Liver (tissue), 9 donors: ENCODE results near the gene SATB1. TPM values are rescaled to one million over a fixed set of nuclear protein-coding genes. Genes with fewer than 3 reads are reported as not detected.

ENCODE experiments used
- DNase-seq: peaks from one replicate; pipeline ENCODE4 v3.0.0-alpha.2; 2017; ENCODE audit warnings: low spot score
- H3K27ac ChIP-seq, 2 donors: one replicate each; pipeline ENCODE4 v1.7.0; 2013; ENCODE audit warnings: inconsistent platforms in 2 of 2, low read length in 2 of 2, control low read depth in 1 of 2, low read depth in 1 of 2, mild to moderate bottlenecking in 1 of 2
- H3K27me3 ChIP-seq, 4 donors: one replicate each; pipeline versions ENCODE4 v1.6.1 to v1.7.0; 2013; ENCODE audit warnings: low read length in 3 of 4, inconsistent platforms in 1 of 4, mild to moderate bottlenecking in 1 of 4, moderate library complexity in 1 of 4; ENCODE audit not compliant: control insufficient read depth in 4 of 4, insufficient read depth in 4 of 4
- H3K36me3 ChIP-seq, 4 donors: one replicate each; pipeline versions ENCODE4 v1.6.1 to v1.7.0; 2013; ENCODE audit warnings: low read length in 3 of 4, mild to moderate bottlenecking in 3 of 4, low read depth in 1 of 4, moderate library complexity in 1 of 4; ENCODE audit not compliant: control insufficient read depth in 4 of 4, insufficient read depth in 3 of 4
- H3K4me1 ChIP-seq, 4 donors: one replicate each; pipeline versions ENCODE4 v1.6.1 to v1.7.0; 2013; ENCODE audit warnings: low read length in 3 of 4, mild to moderate bottlenecking in 3 of 4, moderate library complexity in 1 of 4; ENCODE audit not compliant: control insufficient read depth in 4 of 4, insufficient read depth in 4 of 4
- H3K4me3 ChIP-seq, 3 donors: one replicate each; pipeline versions ENCODE4 v1.6.1 to v1.7.0; 2013; ENCODE audit warnings: low read length in 3 of 3, control low read depth in 1 of 3, low read depth in 1 of 3, mild to moderate bottlenecking in 1 of 3
- H3K9ac ChIP-seq, 2 donors: one replicate each; pipeline ENCODE4 v1.7.0; 2013; ENCODE audit warnings: low read length in 2 of 2, mild to moderate bottlenecking in 2 of 2, moderate library complexity in 2 of 2, control low read depth in 1 of 2, low read depth in 1 of 2
- H3K9me3 ChIP-seq, 4 donors: one replicate each; pipeline versions ENCODE4 v1.6.1 to v1.7.0; 2013; ENCODE audit warnings: low read length in 3 of 4; ENCODE audit not compliant: control insufficient read depth in 4 of 4
- ATF3 ChIP-seq: IDR thresholded peaks from 2 replicates; pipeline ENCODE4 v1.6.1; 2016; ENCODE audit warnings: antibody characterized with exemption
- EGR1 ChIP-seq, 2 donors: IDR thresholded peaks; 2 replicates each; pipeline ENCODE4 v1.6.1; 2016 to 2018; ENCODE audit warnings: antibody characterized with exemption in 2 of 2, low read depth in 2 of 2
- FOXA1 ChIP-seq: IDR thresholded peaks from 2 replicates; pipeline ENCODE4 v1.6.1; 2016; ENCODE audit warnings: antibody characterized with exemption
- FOXA2 ChIP-seq: IDR thresholded peaks from 2 replicates; pipeline ENCODE4 v1.6.1; 2016; ENCODE audit warnings: antibody characterized with exemption
- GABPA ChIP-seq, 2 donors: IDR thresholded peaks in 1 of 2; conservative IDR thresholded peaks in 1 of 2; 2 replicates each; pipeline ENCODE4 v1.6.1; 2016; ENCODE audit warnings: antibody characterized with exemption in 2 of 2, mild to moderate bottlenecking in 1 of 2, moderate library complexity in 1 of 2
- HNF4A ChIP-seq, 2 donors: conservative IDR thresholded peaks; 2 replicates each; pipeline ENCODE4 v1.6.1; 2016; ENCODE audit warnings: antibody characterized with exemption in 2 of 2, mild to moderate bottlenecking in 2 of 2
- HNF4G ChIP-seq: IDR thresholded peaks from 2 replicates; pipeline ENCODE4 v1.6.1; 2016; ENCODE audit warnings: antibody characterized with exemption
- JUND ChIP-seq, 2 donors: IDR thresholded peaks; 2 replicates each; pipeline ENCODE4 v1.6.1; 2016; ENCODE audit warnings: antibody characterized with exemption in 2 of 2
- NR2F2 ChIP-seq: IDR thresholded peaks from 2 replicates; pipeline ENCODE4 v1.6.1; 2016; ENCODE audit warnings: antibody characterized with exemption
- RAD21 ChIP-seq, 2 donors: IDR thresholded peaks; 2 replicates each; pipeline ENCODE4 v1.6.1; 2016; ENCODE audit warnings: antibody characterized with exemption in 2 of 2, mild to moderate bottlenecking in 2 of 2
- RXRA ChIP-seq, 2 donors: IDR thresholded peaks; 2 replicates each; pipeline ENCODE4 v1.6.1; 2017 to 2018; ENCODE audit warnings: antibody characterized with exemption in 2 of 2, mild to moderate bottlenecking in 1 of 2
- TAF1 ChIP-seq: conservative IDR thresholded peaks from 2 replicates; pipeline ENCODE4 v1.6.1; 2016; ENCODE audit warnings: antibody characterized with exemption, mild to moderate bottlenecking
- YY1 ChIP-seq: IDR thresholded peaks from 2 replicates; pipeline ENCODE4 v1.6.1; 2016; ENCODE audit warnings: antibody characterized with exemption, mild to moderate bottlenecking
- ZBTB33 ChIP-seq: IDR thresholded peaks from 2 replicates; pipeline ENCODE4 v1.6.1; 2016; ENCODE audit warnings: antibody characterized with exemption
- WGBS: extraction: QIAGEN DNeasy Blood & Tissue Kit; methylation state at CpG from one replicate; pipeline ENCODE4 v1.1.7; 2013; 5-methylcytosine and 5-hydroxymethylcytosine counted together
- polyA plus RNA-seq, 2 donors: library from polyadenylated mRNA; stranded (reverse) in 1 of 2; unstranded in 1 of 2; fragments of 200-250 nt in 1 of 2; fragments of >200 nt in 1 of 2; fragmentation: Nextera tagmentation in 1 of 2; extraction: Ambion mirVana in 1 of 2; gene quantifications; one replicate each; pipeline versions ENCODE4 v1.2.1 to v1.2.3, GENCODE V29; 2013 to 2015
- total RNA-seq, 2 donors: library from RNA; depleted of rRNA; stranded (reverse); fragments of >200 nt; gene quantifications; one replicate each; pipeline ENCODE4 v1.2.3, GENCODE V29; 2014
- TF ChIP-seq, protein P1 (sequence below): fragments of 150-350 bp; IDR thresholded peaks from 2 replicates; pipeline ENCODE4 v1.5.1; 2017; ENCODE audit warnings: improper control_type of control experiment, low read depth, low read length; ENCODE audit not compliant: missing input control
- TF ChIP-seq, protein P2 (sequence below): IDR thresholded peaks from 2 replicates; pipeline ENCODE4 v1.6.1; 2016; ENCODE audit warnings: antibody characterized with exemption, mild to moderate bottlenecking
- TF ChIP-seq, protein P3 (sequence below): IDR thresholded peaks from 2 replicates; pipeline ENCODE4 v1.6.1; 2016; ENCODE audit warnings: antibody characterized with exemption
- donor health status: healthy.
- donor health status: healthy.
- donor health status: healthy.
- donor health status: healthy.
- donor health status: healthy.

Gene SATB1
- total and polyA plus RNA-seq, 4 donors: 4.3 to 23.7 (median 10.5) TPM

GRCh38 chr3:18436213-18436612, 11.1 kb upstream of the SATB1 start:
- Histone ChIP-seq H3K27ac (no peak overlapping the region), H3K4me3 (no peak overlapping the region), H3K9ac (no peak overlapping the region), H3K4me1 (no peaks in the 10 kb centered on the region), H3K27me3 (no peaks in the 10 kb centered on the region), H3K9me3 (no peaks in the 10 kb centered on the region), H3K36me3 (no peaks in the 10 kb centered on the region)
- TF ChIP-seq, protein P1, sequence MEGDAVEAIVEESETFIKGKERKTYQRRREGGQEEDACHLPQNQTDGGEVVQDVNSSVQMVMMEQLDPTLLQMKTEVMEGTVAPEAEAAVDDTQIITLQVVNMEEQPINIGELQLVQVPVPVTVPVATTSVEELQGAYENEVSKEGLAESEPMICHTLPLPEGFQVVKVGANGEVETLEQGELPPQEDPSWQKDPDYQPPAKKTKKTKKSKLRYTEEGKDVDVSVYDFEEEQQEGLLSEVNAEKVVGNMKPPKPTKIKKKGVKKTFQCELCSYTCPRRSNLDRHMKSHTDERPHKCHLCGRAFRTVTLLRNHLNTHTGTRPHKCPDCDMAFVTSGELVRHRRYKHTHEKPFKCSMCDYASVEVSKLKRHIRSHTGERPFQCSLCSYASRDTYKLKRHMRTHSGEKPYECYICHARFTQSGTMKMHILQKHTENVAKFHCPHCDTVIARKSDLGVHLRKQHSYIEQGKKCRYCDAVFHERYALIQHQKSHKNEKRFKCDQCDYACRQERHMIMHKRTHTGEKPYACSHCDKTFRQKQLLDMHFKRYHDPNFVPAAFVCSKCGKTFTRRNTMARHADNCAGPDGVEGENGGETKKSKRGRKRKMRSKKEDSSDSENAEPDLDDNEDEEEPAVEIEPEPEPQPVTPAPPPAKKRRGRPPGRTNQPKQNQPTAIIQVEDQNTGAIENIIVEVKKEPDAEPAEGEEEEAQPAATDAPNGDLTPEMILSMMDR: no peak
- no peak for TF ChIP-seq JUND (IDR thresholded peaks at IDR 0.05)
- TF ChIP-seq RXRA (IDR thresholded peaks at IDR 0.05): no peak
- TF ChIP-seq RAD21 (IDR thresholded peaks at IDR 0.05): no peak
- no peak for TF ChIP-seq TAF1
- TF ChIP-seq, protein P2, sequence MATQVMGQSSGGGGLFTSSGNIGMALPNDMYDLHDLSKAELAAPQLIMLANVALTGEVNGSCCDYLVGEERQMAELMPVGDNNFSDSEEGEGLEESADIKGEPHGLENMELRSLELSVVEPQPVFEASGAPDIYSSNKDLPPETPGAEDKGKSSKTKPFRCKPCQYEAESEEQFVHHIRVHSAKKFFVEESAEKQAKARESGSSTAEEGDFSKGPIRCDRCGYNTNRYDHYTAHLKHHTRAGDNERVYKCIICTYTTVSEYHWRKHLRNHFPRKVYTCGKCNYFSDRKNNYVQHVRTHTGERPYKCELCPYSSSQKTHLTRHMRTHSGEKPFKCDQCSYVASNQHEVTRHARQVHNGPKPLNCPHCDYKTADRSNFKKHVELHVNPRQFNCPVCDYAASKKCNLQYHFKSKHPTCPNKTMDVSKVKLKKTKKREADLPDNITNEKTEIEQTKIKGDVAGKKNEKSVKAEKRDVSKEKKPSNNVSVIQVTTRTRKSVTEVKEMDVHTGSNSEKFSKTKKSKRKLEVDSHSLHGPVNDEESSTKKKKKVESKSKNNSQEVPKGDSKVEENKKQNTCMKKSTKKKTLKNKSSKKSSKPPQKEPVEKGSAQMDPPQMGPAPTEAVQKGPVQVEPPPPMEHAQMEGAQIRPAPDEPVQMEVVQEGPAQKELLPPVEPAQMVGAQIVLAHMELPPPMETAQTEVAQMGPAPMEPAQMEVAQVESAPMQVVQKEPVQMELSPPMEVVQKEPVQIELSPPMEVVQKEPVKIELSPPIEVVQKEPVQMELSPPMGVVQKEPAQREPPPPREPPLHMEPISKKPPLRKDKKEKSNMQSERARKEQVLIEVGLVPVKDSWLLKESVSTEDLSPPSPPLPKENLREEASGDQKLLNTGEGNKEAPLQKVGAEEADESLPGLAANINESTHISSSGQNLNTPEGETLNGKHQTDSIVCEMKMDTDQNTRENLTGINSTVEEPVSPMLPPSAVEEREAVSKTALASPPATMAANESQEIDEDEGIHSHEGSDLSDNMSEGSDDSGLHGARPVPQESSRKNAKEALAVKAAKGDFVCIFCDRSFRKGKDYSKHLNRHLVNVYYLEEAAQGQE: no peak
- TF ChIP-seq NR2F2: no peak
- TF ChIP-seq HNF4A (conservative IDR thresholded peaks at IDR 0.05): no peak
- no peak for TF ChIP-seq GABPA (IDR thresholded peaks at IDR 0.05 in 1 of 2, conservative IDR thresholded peaks at IDR 0.05 in 1 of 2)
- no peak for TF ChIP-seq FOXA2
- no peak for TF ChIP-seq FOXA1
- no peak for TF ChIP-seq ATF3
- 94% methylated on average over 2 of the region's 2 CpGs for WGBS
- no peak for DNase-seq

GRCh38 chr3:18434711-18435110, 9.6 kb upstream of the SATB1 start:
- H3K36me3 ChIP-seq: no peaks in the 10 kb centered on the region
- no peak overlapping the region for H3K4me3 ChIP-seq
- H3K27me3 ChIP-seq: no peaks in the 10 kb centered on the region
- WGBS: 87% methylated on average over 6 of the region's 6 CpGs
- no peaks in the 10 kb centered on the region for H3K4me1 ChIP-seq
- no peak for DNase-seq
- H3K27ac ChIP-seq: no peak overlapping the region
- H3K9me3 ChIP-seq: no peaks in the 10 kb centered on the region
- H3K9ac ChIP-seq: no peak overlapping the region
- TF ChIP-seq, protein P3, sequence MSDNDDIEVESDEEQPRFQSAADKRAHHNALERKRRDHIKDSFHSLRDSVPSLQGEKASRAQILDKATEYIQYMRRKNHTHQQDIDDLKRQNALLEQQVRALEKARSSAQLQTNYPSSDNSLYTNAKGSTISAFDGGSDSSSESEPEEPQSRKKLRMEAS: no peak
- TF ChIP-seq RXRA (IDR thresholded peaks at IDR 0.05) (no peak), GABPA (IDR thresholded peaks at IDR 0.05 in 1 of 2, conservative IDR thresholded peaks at IDR 0.05 in 1 of 2) (no peak), HNF4A (conservative IDR thresholded peaks at IDR 0.05) (no peak), HNF4G (no peak), RAD21 (IDR thresholded peaks at IDR 0.05) (no peak), ATF3 (no peak), TAF1 (no peak), YY1 (no peak), ZBTB33 (no peak), JUND (IDR thresholded peaks at IDR 0.05) (no peak), FOXA2 (no peak), FOXA1 (no peak), EGR1 (IDR thresholded peaks at IDR 0.05; ENCODE audit: low read depth in 2 of 2) (no peak), NR2F2 (no peak)
- TF ChIP-seq, protein P1: no peak
- TF ChIP-seq, protein P2: no peak
